Left lung (tissue), 10 donors: ENCODE results near the gene CAPZA2. TPM values are rescaled to one million over a fixed set of nuclear protein-coding genes. Genes with fewer than 3 reads are reported as not detected.

Experiments used
- ATAC-seq: fragments of 200-7000 bp; cut with Tn5 transposase; one replicate; pipeline ENCODE4 v1.9.1; 2020; ENCODE audit warnings: moderate library complexity
- DNase-seq, 4 donors: peaks; one replicate each; pipeline ENCODE4 v3.0.0-alpha.2; 2013 to 2020
- H3K27ac ChIP-seq, 2 donors: fragments of 200-600 bp; sonication (generic) in 1 of 2; one replicate each; pipeline versions ENCODE4 v1.5.0 to v1.8.0; 2020 to 2021
- H3K27me3 ChIP-seq, 2 donors: fragments of 200-600 bp; sonication (generic) in 1 of 2; one replicate each; pipeline versions ENCODE4 v1.5.0 to v1.8.0; 2020 to 2021
- H3K36me3 ChIP-seq, 2 donors: fragments of 200-600 bp; sonication (generic) in 1 of 2; one replicate each; pipeline versions ENCODE4 v1.5.0 to v1.8.0; 2020 to 2021
- H3K4me1 ChIP-seq, 2 donors: fragments of 200-600 bp; one replicate each; pipeline ENCODE4 v1.8.0; 2021
- H3K4me3 ChIP-seq, 2 donors: fragments of 200-600 bp; sonication (generic) in 1 of 2; one replicate each; pipeline versions ENCODE4 v1.5.0 to v1.8.0; 2020 to 2021; ENCODE audit warnings: mild to moderate bottlenecking in 1 of 2
- H3K9me3 ChIP-seq, 2 donors: fragments of 200-600 bp; sonication (generic) in 1 of 2; one replicate each; pipeline versions ENCODE4 v1.5.0 to v1.8.0; 2020 to 2021
- CTCF ChIP-seq, 2 donors: fragments of 200-600 bp; sonication (generic) in 1 of 2; IDR thresholded peaks; one replicate each; pipeline versions ENCODE4 v1.5.0 to v1.8.0; 2021; ENCODE audit warnings: antibody characterized with exemption in 2 of 2
- intact Hi-C, 2 donors: fragments of 100-400 bp; cut with DNase I; formaldehyde crosslinking; loops; one replicate each; pipeline versions ENCODE4 v1.11.2 to v1.14.2; 2022
- polyA plus RNA-seq, 6 donors: library from polyadenylated mRNA; unstranded; fragments of 120-200 nt; gene quantifications; one replicate each; pipeline ENCODE4 v1.2.1, GENCODE V29; 2013; ENCODE audit not compliant: insufficient read length in 6 of 6
- total RNA-seq, 2 donors: library from RNA; stranded (reverse); fragmentation: NEBNext Ultra II Directional; extraction: Animal tissue kit (Norgen Biotek cat#: 25700); gene quantifications; one replicate each; pipeline ENCODE4 v1.2.1, GENCODE V29; 2021
- donor health status: DM: no; HTN: yes; CAD: no.
- donor health status: DM: no; HTN: no; CAD: no.

The CAPZA2 gene
- total and polyA plus RNA-seq, 8 donors, result 129 to 286 (median 155) TPM

GRCh38 chr7:116920359-116920758 lies 58.0 kb downstream of the CAPZA2 start:
- H3K27ac ChIP-seq, result no peak overlapping the region
- H3K27me3 ChIP-seq, result no peaks in the 10 kb centered on the region
- intact Hi-C loops, result no loop called here
- H3K4me3 ChIP-seq, result no peak overlapping the region
- no peak for DNase-seq
- no peaks in the 10 kb centered on the region for H3K9me3 ChIP-seq
- TF ChIP-seq CTCF (IDR thresholded peaks at IDR 0.05), result no peak
- H3K36me3 ChIP-seq, result peaks cover 0 to 61% of the 10 kb centered on the region in 2 donors
- H3K4me1 ChIP-seq, result no peaks in the 10 kb centered on the region
- no peak for ATAC-seq

- Histone ChIP-seq H3K27ac (no peak overlapping the region), H3K4me1 (no peaks in the 10 kb centered on the region), H3K36me3 (peaks cover 0 to 39% of the 10 kb centered on the region in 2 donors), H3K9me3 (no peaks in the 10 kb centered on the region), H3K27me3 (no peaks in the 10 kb centered on the region), H3K4me3 (no peak overlapping the region)
- no peak for TF ChIP-seq CTCF (IDR thresholded peaks at IDR 0.05)
- intact Hi-C loops, result no loop called here
- no peak for DNase-seq
- no peak for ATAC-seq
Observed at GRCh38 chr7:116922545-116922944, 60.2 kb downstream of the CAPZA2 start.

- no peak for ATAC-seq
- H3K4me3 ChIP-seq, result no peak overlapping the region
- peaks cover 0 to 17% of the 10 kb centered on the region in 2 donors for H3K36me3 ChIP-seq
- no peak overlapping the region for H3K27ac ChIP-seq
- no peaks in the 10 kb centered on the region for H3K27me3 ChIP-seq
- no peak for TF ChIP-seq CTCF (IDR thresholded peaks at IDR 0.05)
- no peaks in the 10 kb centered on the region for H3K4me1 ChIP-seq
- intact Hi-C loops, result no loop called here
- H3K9me3 ChIP-seq, result no peaks in the 10 kb centered on the region
- no peak for DNase-seq
Observed at GRCh38 chr7:116924741-116925140, 62.4 kb downstream of the CAPZA2 start.

- no peaks in the 10 kb centered on the region for H3K9me3 ChIP-seq
- no peaks in the 10 kb centered on the region for H3K27me3 ChIP-seq
- peaks cover 0 to 8% of the 10 kb centered on the region in 2 donors for H3K4me1 ChIP-seq
- no peaks in the 10 kb centered on the region for H3K36me3 ChIP-seq
- TF ChIP-seq CTCF (IDR thresholded peaks at IDR 0.05), result no peak
- ATAC-seq (no peak), DNase-seq (no peak)
- no peak overlapping the region for H3K4me3 ChIP-seq
- H3K27ac ChIP-seq, result no peak overlapping the region
- intact Hi-C loops, result no loop called here
Observed at GRCh38 chr7:116929021-116929420, 66.6 kb downstream of the CAPZA2 start.

GRCh38 chr7:116929914-116930913 lies 67.8 kb downstream of the CAPZA2 start:
- Histone ChIP-seq H3K9me3 (no peaks in the 10 kb centered on the region), H3K36me3 (no peaks in the 10 kb centered on the region), H3K4me3 (no peak overlapping the region), H3K27me3 (no peaks in the 10 kb centered on the region), H3K27ac (no peak overlapping the region), H3K4me1 (peaks cover 0 to 8% of the 10 kb centered on the region in 2 donors)
- intact Hi-C loops, result no loop called here
- TF ChIP-seq CTCF (IDR thresholded peaks at IDR 0.05), result peak; percentile 88 to 97
- ATAC-seq (peak; percentile 98), DNase-seq (peak; percentile 72 to 91 (median 80))
